Measurements from ENCODE around the gene CMA1. TPM values are rescaled to one million over a fixed set of nuclear protein-coding genes. Genes with fewer than 3 reads are reported as not detected.
"Not testable (repeated sequence)": the region's sequence is repeated elsewhere in the genome, so short reads cannot be mapped to it uniquely, and the experiment has no call there.

Gene CMA1
- total RNA-seq, 1 donor from 2014 or later: not detected

DNA sequence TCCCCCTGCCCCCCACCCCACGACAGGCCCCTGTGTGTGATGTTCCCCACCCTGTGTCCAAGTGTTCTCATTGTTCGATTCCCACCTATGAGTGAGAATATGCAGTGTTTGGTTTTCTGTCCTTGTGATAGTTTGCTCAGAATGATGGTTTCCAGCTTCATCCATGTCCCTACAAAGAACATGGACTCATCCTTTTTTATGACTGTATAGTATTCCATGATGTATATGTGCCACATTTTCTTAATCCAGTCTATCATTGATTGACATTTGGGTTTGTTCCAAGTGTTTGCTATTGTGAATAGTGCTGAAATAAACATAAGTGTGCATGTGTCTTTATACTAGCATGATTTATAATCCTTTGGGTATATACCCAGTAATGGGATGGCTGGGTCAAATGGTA, 37.6 kb downstream of the CMA1 start:
- intact Hi-C loops (cut with micrococcal nuclease): not testable (repeated sequence)

DNA sequence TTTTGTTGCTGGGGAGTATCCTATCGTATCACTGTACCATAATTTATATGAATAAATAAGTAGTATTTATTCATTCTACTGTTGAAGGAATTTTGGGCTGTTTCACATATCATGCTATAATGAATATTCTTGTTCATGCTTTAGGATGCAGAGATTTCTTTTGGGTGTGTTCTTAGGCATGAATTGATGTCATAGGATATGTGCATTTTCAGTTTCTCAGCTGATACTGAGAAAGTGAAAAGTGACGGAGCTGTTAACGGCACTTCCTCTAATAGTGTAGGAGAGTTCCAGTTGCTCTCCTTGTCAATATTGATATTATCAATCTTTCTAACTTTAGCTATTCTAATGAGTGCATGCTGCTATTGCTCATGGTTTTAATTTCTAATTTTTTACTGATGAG, 42.3 kb downstream of the CMA1 start:
- intact Hi-C loops (cut with micrococcal nuclease): no loop called here

DNA sequence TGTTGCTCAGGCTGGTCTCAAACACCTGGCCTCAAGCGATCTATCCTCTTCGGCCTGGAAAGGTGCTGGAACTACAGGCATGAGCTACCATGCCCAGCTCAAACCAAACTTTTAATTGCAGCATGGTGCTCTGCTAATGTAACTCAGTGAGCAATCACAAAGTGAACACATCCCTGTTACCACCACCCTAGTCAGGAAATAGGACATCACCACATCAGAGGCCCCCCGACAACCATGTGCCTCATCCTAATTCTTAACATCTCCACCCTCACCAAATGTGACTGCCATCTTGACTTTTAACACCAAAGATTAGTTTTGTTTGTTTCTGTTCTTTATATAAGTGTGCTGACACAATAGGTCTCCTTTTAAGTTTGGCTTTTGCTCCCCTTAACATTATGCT, 42.7 kb downstream of the CMA1 start:
- intact Hi-C loops (cut with micrococcal nuclease): no loop called here

DNA sequence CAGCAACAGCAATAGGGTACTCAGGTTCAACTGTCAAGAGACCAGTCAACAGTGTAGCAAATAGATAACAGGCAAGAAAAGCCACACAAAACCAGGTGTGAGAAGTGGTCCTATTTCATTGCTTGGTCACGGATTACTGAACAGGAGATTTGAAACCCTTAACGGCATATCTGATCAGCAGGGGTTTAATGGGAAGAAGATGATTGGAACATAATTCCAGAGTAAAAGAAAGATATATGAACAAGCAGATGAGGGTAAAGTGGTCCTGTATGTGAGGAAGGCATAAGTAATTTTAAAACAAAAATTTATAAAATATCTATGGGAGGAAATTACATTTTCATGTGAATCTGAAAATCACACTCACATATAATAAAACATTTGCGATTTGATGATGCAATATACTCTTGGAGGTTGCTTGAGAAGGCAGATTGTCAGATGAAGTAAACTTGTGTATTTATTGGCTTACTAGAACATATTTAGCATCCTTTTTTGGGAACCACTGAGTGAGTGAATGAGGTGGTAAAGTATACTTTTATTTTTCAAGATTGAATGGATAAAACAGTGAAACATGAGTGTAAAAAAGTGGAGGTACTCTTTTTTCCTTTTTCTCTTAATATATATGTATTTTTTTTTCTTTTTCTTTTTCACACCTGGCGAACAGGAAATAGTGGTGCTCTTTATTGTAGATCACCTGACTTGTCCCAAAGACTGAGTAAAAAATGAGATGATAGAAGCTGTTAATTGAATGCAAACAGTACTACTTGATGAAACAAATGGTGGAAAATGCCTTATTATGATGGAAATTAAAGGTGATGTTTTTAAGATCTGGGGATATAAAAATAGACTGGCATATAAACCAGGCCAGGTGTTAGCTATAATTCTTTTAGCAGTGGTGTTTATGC, 43.9 kb downstream of the CMA1 start:
- intact Hi-C loops (cut with micrococcal nuclease): no loop called here

DNA sequence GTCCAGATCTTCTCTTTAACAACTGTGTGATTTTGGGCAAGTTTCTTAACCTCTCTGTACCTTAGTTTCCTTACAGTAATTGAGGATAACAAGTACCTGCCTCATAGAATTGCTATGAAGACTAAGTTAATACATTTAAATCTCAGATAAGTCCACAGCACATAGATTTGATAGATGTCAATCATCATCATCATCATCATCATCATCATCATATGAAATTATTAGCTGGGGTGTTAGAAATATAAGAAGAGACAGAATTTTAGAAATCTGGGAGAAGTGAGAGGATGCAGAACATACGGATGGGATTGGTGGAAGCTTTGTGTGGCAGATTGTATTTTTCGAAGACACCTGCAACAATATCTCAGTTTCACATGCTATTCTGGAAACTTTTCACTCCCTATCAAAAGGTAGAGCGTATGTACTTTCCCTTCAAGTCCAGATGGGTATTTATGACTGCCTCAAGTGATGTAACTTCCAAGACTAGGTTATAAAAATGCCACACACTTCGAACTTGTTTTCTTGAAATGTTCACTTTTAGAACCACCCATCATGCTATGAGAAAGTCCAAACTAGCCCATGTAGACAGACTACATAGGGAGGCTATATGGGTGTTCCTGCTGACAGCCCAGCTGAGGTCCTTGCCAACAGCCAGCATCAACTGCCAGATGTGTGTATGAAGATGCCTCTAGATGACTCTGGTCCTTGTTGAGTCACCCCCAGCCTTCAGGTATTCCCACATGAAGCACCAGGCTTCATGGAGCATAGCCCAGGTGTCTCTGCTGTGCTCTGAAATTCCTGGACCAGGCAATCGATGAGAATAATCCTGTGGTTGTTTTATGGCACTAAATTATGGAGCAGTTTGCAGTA, 44.8 kb downstream of the CMA1 start:
- intact Hi-C loops (cut with micrococcal nuclease): no loop called here

DNA sequence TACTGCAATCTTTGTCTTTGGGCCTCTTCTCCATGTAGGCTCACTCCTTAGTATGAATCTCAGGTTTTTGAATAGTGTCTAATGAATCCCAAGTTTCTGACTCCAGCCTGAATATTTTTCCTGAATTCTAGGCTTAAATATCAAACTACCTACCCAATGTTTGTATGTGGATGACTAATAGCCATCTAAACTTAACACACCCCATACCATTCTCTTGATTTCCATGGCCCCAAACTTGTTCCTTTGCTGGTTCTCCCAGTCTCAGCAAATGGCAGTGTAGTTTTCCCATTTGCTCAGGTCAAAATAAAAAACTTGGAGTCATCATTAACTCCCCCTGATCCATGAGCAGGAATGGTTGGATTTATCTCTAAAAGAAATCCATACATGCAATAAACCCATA, 46.7 kb downstream of the CMA1 start:
- intact Hi-C loops (cut with micrococcal nuclease): no loop called here

GRCh38 chr14:24459331-24459730, 48.7 kb downstream of the CMA1 start:
- intact Hi-C loops (cut with micrococcal nuclease): no loop called here

- intact Hi-C loops (cut with micrococcal nuclease): no loop called here
Observed at GRCh38 chr14:24458736-24459135, 49.3 kb downstream of the CMA1 start.

DNA sequence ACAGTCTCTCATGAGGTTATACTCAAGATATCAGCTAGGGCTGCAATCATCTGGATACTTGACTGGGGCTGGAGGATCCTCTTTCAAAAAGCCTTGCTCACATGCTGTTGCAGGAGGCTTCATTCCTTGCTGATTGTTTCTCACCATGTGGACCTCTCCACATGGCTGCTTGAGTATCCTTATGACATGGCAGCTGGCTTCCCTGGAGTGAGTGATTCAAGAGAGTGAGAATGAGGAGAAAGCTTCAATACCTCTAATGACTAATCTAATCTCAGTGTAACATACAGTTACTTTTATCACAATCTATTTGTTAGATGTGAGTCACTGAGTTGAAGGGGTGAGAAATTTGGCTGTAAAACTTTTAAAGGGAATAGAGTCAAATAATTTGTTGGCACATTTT, 51.1 kb downstream of the CMA1 start:
- intact Hi-C loops (cut with micrococcal nuclease): no loop called here

Other genes starting within 250 kb of the CMA1 start
- gene TGM1, start 245.1 kb downstream of the CMA1 start, total RNA-seq: 4.1 and 5.6 TPM in 2 replicates
- gene RABGGTA, start 236.7 kb downstream of the CMA1 start, total RNA-seq: 45.9 and 54.4 TPM in 2 replicates
- 20.7 and 29.6 TPM in 2 replicates for gene DHRS1, start 208.5 kb downstream of the CMA1 start, total RNA-seq
- gene NOP9, start 208.4 kb downstream of the CMA1 start, total RNA-seq: 41.3 and 41.6 TPM in 2 replicates
- gene CIDEB, start 200.3 kb downstream of the CMA1 start, total RNA-seq: 28.6 and 29.5 TPM in 2 replicates
- 16.6 and 17.5 TPM in 2 replicates for gene LTB4R2, start 198.1 kb downstream of the CMA1 start, total RNA-seq
- 19.2 and 23.4 TPM in 2 replicates for gene LTB4R, start 196.8 kb downstream of the CMA1 start, total RNA-seq
- gene ADCY4, start 173.2 kb downstream of the CMA1 start, total RNA-seq: 3.5 and 5.8 TPM in 2 replicates
- gene RIPK3, start 168.3 kb downstream of the CMA1 start, total RNA-seq: 29.7 and 34.6 TPM in 2 replicates
- 0.09 TPM in 1 of 2 replicates, not detected in the other for gene NFATC4, start 140.1 kb downstream of the CMA1 start, total RNA-seq
- 0.14 TPM in 2 replicates for gene NYNRIN, start 109.3 kb downstream of the CMA1 start, total RNA-seq
- gene CBLN3, start 78.6 kb downstream of the CMA1 start, total RNA-seq: 5.0 and 5.5 TPM in 2 replicates
- gene KHNYN, start 78.3 kb downstream of the CMA1 start, total RNA-seq: 76.6 and 79.3 TPM in 2 replicates
- gene SDR39U1, start 65.5 kb downstream of the CMA1 start, total RNA-seq: 48.2 and 56.4 TPM in 2 replicates
- 0.18 TPM in 1 of 2 replicates, not detected in the other for gene CTSG, start 68.0 kb upstream of the CMA1 start, total RNA-seq
- gene GZMH, start 101.4 kb upstream of the CMA1 start, total RNA-seq: 2.0 and 2.7 TPM in 2 replicates
- 127 and 128 TPM in 2 replicates for gene GZMB, start 125.9 kb upstream of the CMA1 start, total RNA-seq